Measurements from ENCODE around the gene SLC6A9. TPM values are rescaled to one million over a fixed set of nuclear protein-coding genes. Genes with fewer than 3 reads are reported as not detected.

Gene SLC6A9
- total and polyA plus RNA-seq, 2 donors (not counting 1 experiment from before 2014, with no cell fraction given) = 0.28 to 5.5 TPM

DNA sequence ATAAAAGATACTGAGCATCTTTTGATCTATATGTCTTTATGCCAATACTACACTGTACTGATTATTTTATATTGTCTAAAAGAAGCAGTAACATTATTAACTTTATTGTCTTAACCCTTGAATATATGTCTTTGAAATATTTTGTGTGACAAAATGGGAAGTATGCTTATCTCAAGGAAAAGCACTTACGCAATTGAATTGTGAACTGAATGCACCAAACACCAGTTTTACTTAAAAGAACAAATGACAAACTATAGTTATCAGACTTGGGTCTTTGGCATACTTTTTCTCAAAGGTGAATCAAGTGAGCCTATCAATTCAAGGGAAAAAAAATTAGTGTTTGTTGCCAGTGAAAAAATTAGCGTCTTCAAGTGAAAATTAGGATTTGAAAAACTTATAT, 9.2 kb upstream of the SLC6A9 start:
- Histone ChIP-seq H3K79me2 (ENCODE audit: control insufficient read depth, insufficient read depth, low read length) (no peaks in the 10 kb centered on the region), H3K4me2 (replicated peaks; ENCODE audit: low read depth, low read length, poor library complexity, severe bottlenecking) (no peak overlapping the region), H2AFZ (ENCODE audit: insufficient read depth, low read depth, low read length, poor library complexity, severe bottlenecking) (no peak overlapping the region), H3K4me1 (ENCODE audit: control insufficient read depth in 2 of 2, insufficient read depth in 2 of 2, low read length in 2 of 2) (no peaks in the 10 kb centered on the region), H3K4me3 (ENCODE audit: control extremely low read depth in 1 of 5, extremely low read depth in 1 of 5, insufficient read depth in 1 of 5, low read depth in 2 of 5, low read length in 4 of 5) (no peak overlapping the region), H4K20me1 (ENCODE audit: control insufficient read depth, insufficient read depth, low read length, poor library complexity, severe bottlenecking) (no peaks in the 10 kb centered on the region), H3K27me3 (replicated peaks in 1 of 4; ENCODE audit: control extremely low read depth in 1 of 4, control insufficient read depth in 3 of 4, insufficient read depth in 4 of 4, low read length in 3 of 4) (peaks cover 0 to 4% (median 0%) of the 10 kb centered on the region in 4 experiments), H3K27ac (ENCODE audit: low read length in 2 of 2) (no peak overlapping the region), H3K9ac (ENCODE audit: low read length) (no peak overlapping the region), H3K9me3 (ENCODE audit: control extremely low read depth in 1 of 3, control insufficient read depth in 2 of 3, insufficient read depth in 1 of 3, low read length in 2 of 3) (no peaks in the 10 kb centered on the region), H3K36me3 (replicated peaks in 1 of 2; ENCODE audit: control extremely low read depth in 1 of 2, control insufficient read depth in 1 of 2, extremely low read depth in 1 of 2, insufficient read depth in 2 of 2, low read length in 1 of 2) (no peaks in the 10 kb centered on the region)
- ChIA-PET CTCF (interaction anchor here (0.5 to 5.9 kb wide), 5 partner anchors 10 to 1195 kb away, joined by 3 to 67 read pairs (median 4); no protein-coding TSS in a partner anchor), POLR2A (no interaction called here)
- WGBS (ENCODE audit: insufficient coverage) = no CpG with 5 or more reads among the region's 2 CpGs
- DNase-seq (no peak), ATAC-seq (ENCODE audit: low read depth) (no peak)
- intact Hi-C loops (cut with micrococcal nuclease) = no loop called here
- H3K9me3 Mint-ChIP-seq (ENCODE audit: insufficient read depth) = no peaks in the 10 kb centered on the region
- no peak for TF ChIP-seq EZH2 (IDR thresholded peaks at IDR 0.05; ENCODE audit: borderline replicate concordance, insufficient read depth, low read depth, low read length, poor library complexity, severe bottlenecking)
- TF ChIP-seq, protein P1, sequence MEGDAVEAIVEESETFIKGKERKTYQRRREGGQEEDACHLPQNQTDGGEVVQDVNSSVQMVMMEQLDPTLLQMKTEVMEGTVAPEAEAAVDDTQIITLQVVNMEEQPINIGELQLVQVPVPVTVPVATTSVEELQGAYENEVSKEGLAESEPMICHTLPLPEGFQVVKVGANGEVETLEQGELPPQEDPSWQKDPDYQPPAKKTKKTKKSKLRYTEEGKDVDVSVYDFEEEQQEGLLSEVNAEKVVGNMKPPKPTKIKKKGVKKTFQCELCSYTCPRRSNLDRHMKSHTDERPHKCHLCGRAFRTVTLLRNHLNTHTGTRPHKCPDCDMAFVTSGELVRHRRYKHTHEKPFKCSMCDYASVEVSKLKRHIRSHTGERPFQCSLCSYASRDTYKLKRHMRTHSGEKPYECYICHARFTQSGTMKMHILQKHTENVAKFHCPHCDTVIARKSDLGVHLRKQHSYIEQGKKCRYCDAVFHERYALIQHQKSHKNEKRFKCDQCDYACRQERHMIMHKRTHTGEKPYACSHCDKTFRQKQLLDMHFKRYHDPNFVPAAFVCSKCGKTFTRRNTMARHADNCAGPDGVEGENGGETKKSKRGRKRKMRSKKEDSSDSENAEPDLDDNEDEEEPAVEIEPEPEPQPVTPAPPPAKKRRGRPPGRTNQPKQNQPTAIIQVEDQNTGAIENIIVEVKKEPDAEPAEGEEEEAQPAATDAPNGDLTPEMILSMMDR (IDR thresholded peaks at IDR 0.05) = no peak
- H3K27ac Mint-ChIP-seq = no peak overlapping the region
- H3K27me3 Mint-ChIP-seq = peaks cover 7% of the 10 kb centered on the region
- no peak overlapping the region for H3K4me3 Mint-ChIP-seq
- no peaks in the 10 kb centered on the region for H3K4me1 Mint-ChIP-seq

DNA sequence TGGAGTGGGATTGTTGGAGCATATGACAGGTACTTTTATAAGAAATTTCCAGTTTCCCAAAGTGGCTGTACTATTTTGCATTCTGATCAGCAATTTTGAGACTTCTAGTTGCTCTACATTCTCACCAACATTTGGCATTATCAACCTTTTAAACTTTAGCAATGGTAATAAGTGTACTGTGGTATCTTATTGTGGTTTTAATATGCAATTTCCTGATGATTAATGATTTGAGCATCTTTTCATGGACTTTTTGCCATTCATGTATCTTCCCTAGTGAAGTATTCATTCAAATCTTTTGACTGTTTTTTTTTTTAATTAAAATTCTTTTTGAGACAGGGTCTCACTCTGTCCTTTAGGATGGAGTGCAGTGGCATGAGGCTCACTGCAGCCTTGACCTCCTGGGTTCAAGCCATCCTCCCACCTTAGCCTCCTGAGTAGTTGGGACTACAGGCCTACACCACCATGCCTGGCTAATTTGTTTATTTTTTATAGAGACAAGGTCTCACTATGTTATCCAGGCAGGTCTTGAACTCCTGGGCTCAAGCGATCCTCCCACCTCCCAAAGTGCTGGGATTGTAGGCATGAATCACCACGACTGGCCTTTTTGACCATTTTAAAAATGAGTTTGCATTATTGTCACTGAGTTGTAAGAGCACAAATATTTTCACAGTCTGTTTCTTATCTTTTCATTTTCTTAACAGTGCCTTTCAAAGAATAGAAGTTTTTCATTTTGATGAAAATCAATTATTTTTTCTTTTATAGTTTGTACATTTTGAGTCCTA, 7.8 kb upstream of the SLC6A9 start:
- H3K9me3 ChIP-seq (ENCODE audit: control extremely low read depth in 1 of 3, control insufficient read depth in 2 of 3, insufficient read depth in 1 of 3, low read length in 2 of 3) = no peaks in the 10 kb centered on the region
- POLR2A ChIA-PET = no interaction called here
- WGBS (ENCODE audit: insufficient coverage) = no CpG with 5 or more reads among the region's 2 CpGs
- Mint-ChIP-seq H3K27me3 (peaks cover 6% of the 10 kb centered on the region), H3K4me3 (no peak overlapping the region), H3K4me1 (no peaks in the 10 kb centered on the region), H3K27ac (no peak overlapping the region), H3K9me3 (ENCODE audit: insufficient read depth) (no peaks in the 10 kb centered on the region)
- H3K4me1 ChIP-seq (ENCODE audit: control insufficient read depth in 2 of 2, insufficient read depth in 2 of 2, low read length in 2 of 2) = no peaks in the 10 kb centered on the region
- intact Hi-C loops (cut with micrococcal nuclease) = no loop called here
- no peaks in the 10 kb centered on the region for H3K36me3 ChIP-seq (replicated peaks in 1 of 2; ENCODE audit: control extremely low read depth in 1 of 2, control insufficient read depth in 1 of 2, extremely low read depth in 1 of 2, insufficient read depth in 2 of 2, low read length in 1 of 2)
- no peak for DNase-seq
- no peak for ATAC-seq (ENCODE audit: low read depth)
- no peak for TF ChIP-seq EZH2 (IDR thresholded peaks at IDR 0.05; ENCODE audit: borderline replicate concordance, insufficient read depth, low read depth, low read length, poor library complexity, severe bottlenecking)
- TF ChIP-seq, protein P1 (IDR thresholded peaks at IDR 0.05) = no peak
- no peak overlapping the region for H3K4me3 ChIP-seq (ENCODE audit: control extremely low read depth in 1 of 5, extremely low read depth in 1 of 5, insufficient read depth in 1 of 5, low read depth in 2 of 5, low read length in 4 of 5)
- no peak overlapping the region for H2AFZ ChIP-seq (ENCODE audit: insufficient read depth, low read depth, low read length, poor library complexity, severe bottlenecking)
- H3K4me2 ChIP-seq (replicated peaks; ENCODE audit: low read depth, low read length, poor library complexity, severe bottlenecking) = no peak overlapping the region
- no peaks in the 10 kb centered on the region for H3K79me2 ChIP-seq (ENCODE audit: control insufficient read depth, insufficient read depth, low read length)
- no peak overlapping the region for H3K9ac ChIP-seq (ENCODE audit: low read length)
- CTCF ChIA-PET = interaction anchor here (0.9 to 5.9 kb wide), 4 partner anchors 9 to 34 kb away, joined by 3 to 67 read pairs (median 6); no protein-coding TSS in a partner anchor
- H3K27ac ChIP-seq (ENCODE audit: low read length in 2 of 2) = no peak overlapping the region
- H4K20me1 ChIP-seq (ENCODE audit: control insufficient read depth, insufficient read depth, low read length, poor library complexity, severe bottlenecking) = no peaks in the 10 kb centered on the region
- H3K27me3 ChIP-seq (replicated peaks in 1 of 4; ENCODE audit: control extremely low read depth in 1 of 4, control insufficient read depth in 3 of 4, insufficient read depth in 4 of 4, low read length in 3 of 4) = peaks cover 0 to 4% (median 0%) of the 10 kb centered on the region in 4 experiments

Data from B cell (primary cell).